T47D (cell line): ENCODE data around the gene AGAP1.

Experiments
- DNase-seq, 2 experiments: peaks; one replicate each; pipeline versions ENCODE4 v3.0.0 to v3.0.0-alpha.2; 2011 to 2012; ENCODE audit warnings: low read depth in 1 of 2, low spot score in 1 of 2
- JUND ChIP-seq: IDR thresholded peaks from 2 replicates; pipeline ENCODE4 v1.6.1; 2012; ENCODE audit warnings: low read depth
- in situ Hi-C: cut with HindIII; loops from 2 replicates; pipeline ENCODE4 v1.10.0; 2016; ENCODE audit warnings: low sequenced_read_pairs, low pct_unique_long_range_greater_than_20kb

The AGAP1 gene

GRCh38 chr2:236171680-236172254 is 677.9 kb downstream of the AGAP1 start:
- no peak for DNase-seq
- TF ChIP-seq JUND: no peak
- in situ Hi-C loops: no loop called here

- DNase-seq: no peak
- in situ Hi-C loops: no loop called here
- no peak for TF ChIP-seq JUND
These were observed 678.6 kb downstream of the AGAP1 start for GRCh38 chr2:236172255-236173035.

GRCh38 chr2:236173036-236173728 is 679.3 kb downstream of the AGAP1 start:
- in situ Hi-C loops: no loop called here
- no peak for DNase-seq
- no peak for TF ChIP-seq JUND

GRCh38 chr2:236173729-236174607 is 680.1 kb downstream of the AGAP1 start:
- no peak for DNase-seq
- in situ Hi-C loops: no loop called here
- no peak for TF ChIP-seq JUND

GRCh38 chr2:236175548-236176150 is 681.8 kb downstream of the AGAP1 start:
- DNase-seq: peak in 1 of 2 experiments; percentile 35
- TF ChIP-seq JUND: no peak
- in situ Hi-C loops: no loop called here

GRCh38 chr2:236176417-236176816 is 682.6 kb downstream of the AGAP1 start:
- peak in 1 of 2 experiments; percentile 31 for DNase-seq
- in situ Hi-C loops: no loop called here
- no peak for TF ChIP-seq JUND

GRCh38 chr2:236176951-236177350 is 683.1 kb downstream of the AGAP1 start:
- in situ Hi-C loops: no loop called here

GRCh38 chr2:236177604-236177966 is 683.7 kb downstream of the AGAP1 start:
- DNase-seq: peak in 1 of 2 experiments; percentile 30
- in situ Hi-C loops: no loop called here
- TF ChIP-seq JUND: no peak

More at GRCh38 chr2:236176951-236177350, 683.1 kb downstream of the AGAP1 start:
- DNase-seq: no peak
- TF ChIP-seq JUND: no peak

GRCh38 chr2:236177967-236178889 is 684.4 kb downstream of the AGAP1 start:
- DNase-seq: no peak
- in situ Hi-C loops: no loop called here
- TF ChIP-seq JUND: no peak

GRCh38 chr2:236178890-236179235 is 685.0 kb downstream of the AGAP1 start:
- DNase-seq: no peak
- in situ Hi-C loops: no loop called here
- TF ChIP-seq JUND: no peak
